Liver (tissue), 9 donors: ENCODE measurements around the gene RPS14. TPM values are rescaled to one million over a fixed set of nuclear protein-coding genes. Genes with fewer than 3 reads are reported as not detected.

Experiments used
- DNase-seq: peaks from one replicate; pipeline ENCODE4 v3.0.0-alpha.2; 2017; ENCODE audit warnings: low spot score
- H3K27ac ChIP-seq, 2 donors: one replicate each; pipeline ENCODE4 v1.7.0; 2013; ENCODE audit warnings: inconsistent platforms in 2 of 2, low read length in 2 of 2, control low read depth in 1 of 2, low read depth in 1 of 2, mild to moderate bottlenecking in 1 of 2
- H3K27me3 ChIP-seq, 4 donors: one replicate each; pipeline versions ENCODE4 v1.6.1 to v1.7.0; 2013; ENCODE audit warnings: low read length in 3 of 4, inconsistent platforms in 1 of 4, mild to moderate bottlenecking in 1 of 4, moderate library complexity in 1 of 4; ENCODE audit not compliant: control insufficient read depth in 4 of 4, insufficient read depth in 4 of 4
- H3K36me3 ChIP-seq, 4 donors: one replicate each; pipeline versions ENCODE4 v1.6.1 to v1.7.0; 2013; ENCODE audit warnings: low read length in 3 of 4, mild to moderate bottlenecking in 3 of 4, low read depth in 1 of 4, moderate library complexity in 1 of 4; ENCODE audit not compliant: control insufficient read depth in 4 of 4, insufficient read depth in 3 of 4
- H3K4me1 ChIP-seq, 4 donors: one replicate each; pipeline versions ENCODE4 v1.6.1 to v1.7.0; 2013; ENCODE audit warnings: low read length in 3 of 4, mild to moderate bottlenecking in 3 of 4, moderate library complexity in 1 of 4; ENCODE audit not compliant: control insufficient read depth in 4 of 4, insufficient read depth in 4 of 4
- H3K4me3 ChIP-seq, 3 donors: one replicate each; pipeline versions ENCODE4 v1.6.1 to v1.7.0; 2013; ENCODE audit warnings: low read length in 3 of 3, control low read depth in 1 of 3, low read depth in 1 of 3, mild to moderate bottlenecking in 1 of 3
- H3K9ac ChIP-seq, 2 donors: one replicate each; pipeline ENCODE4 v1.7.0; 2013; ENCODE audit warnings: low read length in 2 of 2, mild to moderate bottlenecking in 2 of 2, moderate library complexity in 2 of 2, control low read depth in 1 of 2, low read depth in 1 of 2
- H3K9me3 ChIP-seq, 4 donors: one replicate each; pipeline versions ENCODE4 v1.6.1 to v1.7.0; 2013; ENCODE audit warnings: low read length in 3 of 4; ENCODE audit not compliant: control insufficient read depth in 4 of 4
- CTCF ChIP-seq: fragments of 150-350 bp; IDR thresholded peaks from 2 replicates; pipeline ENCODE4 v1.5.1; 2017; ENCODE audit warnings: improper control_type of control experiment, low read depth, low read length; ENCODE audit not compliant: missing input control
- EGR1 ChIP-seq, 2 donors: IDR thresholded peaks; 2 replicates each; pipeline ENCODE4 v1.6.1; 2016 to 2018; ENCODE audit warnings: antibody characterized with exemption in 2 of 2, low read depth in 2 of 2
- FOXA1 ChIP-seq: IDR thresholded peaks from 2 replicates; pipeline ENCODE4 v1.6.1; 2016; ENCODE audit warnings: antibody characterized with exemption
- FOXA2 ChIP-seq: IDR thresholded peaks from 2 replicates; pipeline ENCODE4 v1.6.1; 2016; ENCODE audit warnings: antibody characterized with exemption
- GABPA ChIP-seq, 2 donors: IDR thresholded peaks in 1 of 2; conservative IDR thresholded peaks in 1 of 2; 2 replicates each; pipeline ENCODE4 v1.6.1; 2016; ENCODE audit warnings: antibody characterized with exemption in 2 of 2, mild to moderate bottlenecking in 1 of 2, moderate library complexity in 1 of 2
- HNF4A ChIP-seq, 2 donors: conservative IDR thresholded peaks; 2 replicates each; pipeline ENCODE4 v1.6.1; 2016; ENCODE audit warnings: antibody characterized with exemption in 2 of 2, mild to moderate bottlenecking in 2 of 2
- HNF4G ChIP-seq: IDR thresholded peaks from 2 replicates; pipeline ENCODE4 v1.6.1; 2016; ENCODE audit warnings: antibody characterized with exemption
- JUND ChIP-seq, 2 donors: IDR thresholded peaks; 2 replicates each; pipeline ENCODE4 v1.6.1; 2016; ENCODE audit warnings: antibody characterized with exemption in 2 of 2
- MAX ChIP-seq: IDR thresholded peaks from 2 replicates; pipeline ENCODE4 v1.6.1; 2016; ENCODE audit warnings: antibody characterized with exemption
- NR2F2 ChIP-seq: IDR thresholded peaks from 2 replicates; pipeline ENCODE4 v1.6.1; 2016; ENCODE audit warnings: antibody characterized with exemption
- RAD21 ChIP-seq, 2 donors: IDR thresholded peaks; 2 replicates each; pipeline ENCODE4 v1.6.1; 2016; ENCODE audit warnings: antibody characterized with exemption in 2 of 2, mild to moderate bottlenecking in 2 of 2
- RXRA ChIP-seq, 2 donors: IDR thresholded peaks; 2 replicates each; pipeline ENCODE4 v1.6.1; 2017 to 2018; ENCODE audit warnings: antibody characterized with exemption in 2 of 2, mild to moderate bottlenecking in 1 of 2
- SP1 ChIP-seq: IDR thresholded peaks from 2 replicates; pipeline ENCODE4 v1.6.1; 2018; ENCODE audit warnings: antibody characterized with exemption, mild to moderate bottlenecking
- TAF1 ChIP-seq: conservative IDR thresholded peaks from 2 replicates; pipeline ENCODE4 v1.6.1; 2016; ENCODE audit warnings: antibody characterized with exemption, mild to moderate bottlenecking
- YY1 ChIP-seq: IDR thresholded peaks from 2 replicates; pipeline ENCODE4 v1.6.1; 2016; ENCODE audit warnings: antibody characterized with exemption, mild to moderate bottlenecking
- ZBTB33 ChIP-seq: IDR thresholded peaks from 2 replicates; pipeline ENCODE4 v1.6.1; 2016; ENCODE audit warnings: antibody characterized with exemption
- WGBS: extraction: QIAGEN DNeasy Blood & Tissue Kit; methylation state at CpG from one replicate; pipeline ENCODE4 v1.1.7; 2013; 5-methylcytosine and 5-hydroxymethylcytosine counted together
- polyA plus RNA-seq, 2 donors: library from polyadenylated mRNA; stranded (reverse) in 1 of 2; unstranded in 1 of 2; fragments of 200-250 nt in 1 of 2; fragments of >200 nt in 1 of 2; fragmentation: Nextera tagmentation in 1 of 2; extraction: Ambion mirVana in 1 of 2; gene quantifications; one replicate each; pipeline versions ENCODE4 v1.2.1 to v1.2.3, GENCODE V29; 2013 to 2015
- total RNA-seq, 2 donors: library from RNA; depleted of rRNA; stranded (reverse); fragments of >200 nt; gene quantifications; one replicate each; pipeline ENCODE4 v1.2.3, GENCODE V29; 2014
- TF ChIP-seq, protein P1 (sequence below): IDR thresholded peaks from 2 replicates; pipeline ENCODE4 v1.6.1; 2016; ENCODE audit warnings: antibody characterized with exemption
- donor health status: healthy.
- donor health status: healthy.
- donor health status: healthy.
- donor health status: healthy.
- donor health status: healthy.

RPS14 gene
- total and polyA plus RNA-seq, 4 donors: 609 to 956 (median 885) TPM

DNA sequence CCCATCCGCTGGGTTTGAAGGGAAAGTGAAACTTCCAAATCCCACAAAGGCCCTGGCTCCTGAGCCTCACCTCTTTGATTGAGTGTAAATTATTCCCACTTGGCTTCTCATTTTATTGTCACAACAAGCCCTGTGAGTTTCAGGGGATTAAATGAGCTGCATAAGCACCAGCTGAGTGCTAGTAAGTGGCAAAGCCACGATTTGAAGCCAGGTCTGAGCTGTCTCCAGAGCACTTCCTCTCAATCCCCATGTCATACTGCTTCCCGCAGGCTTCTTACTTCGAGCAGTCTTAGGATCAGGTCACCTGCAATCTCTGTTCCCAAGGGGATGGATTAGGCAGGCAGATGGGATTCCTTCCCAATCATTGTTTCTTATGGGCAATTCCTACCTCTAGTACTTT is 18.0 kb downstream of the RPS14 start:
- H3K9me3 ChIP-seq: no peaks in the 10 kb centered on the region
- H3K9ac ChIP-seq: no peak overlapping the region
- H3K4me1 ChIP-seq: peaks cover 5 to 32% (median 15%) of the 10 kb centered on the region in 4 donors
- DNase-seq: no peak
- no peaks in the 10 kb centered on the region for H3K36me3 ChIP-seq
- no peak overlapping the region for H3K4me3 ChIP-seq
- H3K27me3 ChIP-seq: no peaks in the 10 kb centered on the region
- TF ChIP-seq ZBTB33 (no peak), HNF4A (conservative IDR thresholded peaks at IDR 0.05) (no peak), RXRA (IDR thresholded peaks at IDR 0.05) (no peak), SP1 (no peak), MAX (no peak), YY1 (no peak), NR2F2 (no peak), HNF4G (no peak), FOXA2 (no peak), FOXA1 (no peak), GABPA (IDR thresholded peaks at IDR 0.05 in 1 of 2, conservative IDR thresholded peaks at IDR 0.05 in 1 of 2) (no peak), CTCF (no peak), JUND (IDR thresholded peaks at IDR 0.05) (no peak), TAF1 (no peak)
- TF ChIP-seq, protein P1, sequence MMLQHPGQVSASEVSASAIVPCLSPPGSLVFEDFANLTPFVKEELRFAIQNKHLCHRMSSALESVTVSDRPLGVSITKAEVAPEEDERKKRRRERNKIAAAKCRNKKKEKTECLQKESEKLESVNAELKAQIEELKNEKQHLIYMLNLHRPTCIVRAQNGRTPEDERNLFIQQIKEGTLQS: no peak
- WGBS: 68% methylated on average over 4 of the region's 4 CpGs
- H3K27ac ChIP-seq: no peak overlapping the region

DNA sequence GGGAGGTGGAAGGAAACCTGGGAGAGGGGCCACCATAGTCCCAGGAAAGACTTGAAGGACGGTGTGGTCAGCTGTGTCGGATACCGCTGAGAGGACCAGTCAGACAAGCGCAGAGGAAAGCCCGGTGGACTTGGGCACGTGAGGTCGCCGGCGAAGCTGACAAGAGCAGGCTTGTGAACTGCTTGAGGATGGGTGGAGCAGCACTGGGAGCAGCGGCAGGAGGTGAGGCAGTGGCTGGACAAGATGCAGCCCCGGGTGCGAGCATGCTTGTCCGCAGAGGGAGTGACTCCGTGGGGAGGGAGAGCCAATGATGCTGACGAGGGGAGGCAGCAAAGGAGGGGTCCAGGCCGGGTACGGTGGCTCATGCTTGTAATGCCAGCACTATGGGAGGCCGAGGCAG is 18.5 kb downstream of the RPS14 start:
- Histone ChIP-seq H3K4me1 (peaks cover 5 to 29% (median 15%) of the 10 kb centered on the region in 4 donors), H3K36me3 (no peaks in the 10 kb centered on the region), H3K4me3 (no peak overlapping the region), H3K9me3 (no peaks in the 10 kb centered on the region), H3K9ac (no peak overlapping the region), H3K27me3 (no peaks in the 10 kb centered on the region), H3K27ac (no peak overlapping the region)
- TF ChIP-seq HNF4A (conservative IDR thresholded peaks at IDR 0.05): no peak
- no peak for TF ChIP-seq GABPA (IDR thresholded peaks at IDR 0.05 in 1 of 2, conservative IDR thresholded peaks at IDR 0.05 in 1 of 2)
- TF ChIP-seq FOXA2: no peak
- no peak for TF ChIP-seq HNF4G
- no peak for TF ChIP-seq TAF1
- no peak for TF ChIP-seq RAD21 (IDR thresholded peaks at IDR 0.05)
- TF ChIP-seq SP1: no peak
- no peak for TF ChIP-seq EGR1 (IDR thresholded peaks at IDR 0.05; ENCODE audit: low read depth in 2 of 2)
- 95% methylated on average over 18 of the region's 18 CpGs for WGBS
- DNase-seq: no peak
